Tibial nerve (tissue), 4 donors: Measurements from ENCODE around the gene H3-3A. TPM values are rescaled to one million over a fixed set of nuclear protein-coding genes. Genes with fewer than 3 reads are reported as not detected.

Experiments used
- DNase-seq, 2 donors: peaks; one replicate each; pipeline ENCODE4 v3.0.0-alpha.2; 2019; ENCODE audit warnings: low spot score in 2 of 2
- H3K27ac ChIP-seq, 4 donors: fragments of 200-600 bp; sonication (generic) in 3 of 4; one replicate each; pipeline ENCODE4 v1.5.1; 2017 to 2019; ENCODE audit warnings: mild to moderate bottlenecking in 1 of 4
- H3K27me3 ChIP-seq, 2 donors: fragments of 200-600 bp; sonication (generic) in 1 of 2; one replicate each; pipeline versions ENCODE4 v1.5.1 to v1.6.0; 2017 to 2019
- H3K36me3 ChIP-seq, 3 donors: fragments of 200-600 bp; sonication (generic); one replicate each; pipeline ENCODE4 v1.5.1; 2018 to 2019
- H3K4me1 ChIP-seq, 4 donors: fragments of 200-600 bp; sonication (generic) in 3 of 4; one replicate each; pipeline ENCODE4 v1.5.1; 2017 to 2019
- H3K4me3 ChIP-seq, 4 donors: fragments of 200-600 bp; sonication (generic) in 3 of 4; one replicate each; pipeline ENCODE4 v1.5.1; 2017 to 2019; ENCODE audit warnings: mild to moderate bottlenecking in 1 of 4, moderate library complexity in 1 of 4
- H3K9me3 ChIP-seq, 4 donors: fragments of 200-600 bp; sonication (generic) in 3 of 4; one replicate each; pipeline ENCODE4 v1.5.1; 2017 to 2019
- CTCF ChIP-seq, 5 experiments: fragments of 200-600 bp in 3 of 5; fragments of 450-650 bp in 2 of 5; sonication (generic) in 3 of 5; IDR thresholded peaks; one replicate each; pipeline ENCODE4 v1.5.1; 2016 to 2019; ENCODE audit warnings: antibody characterized with exemption in 5 of 5, mild to moderate bottlenecking in 3 of 5, moderate library complexity in 2 of 5
- EP300 ChIP-seq, 2 donors: sonication (generic); formaldehyde crosslinking; IDR thresholded peaks; one replicate each; pipeline ENCODE4 v1.6.1; 2017; ENCODE audit warnings: antibody characterized with exemption in 2 of 2, mild to moderate bottlenecking in 1 of 2
- POLR2A ChIP-seq, 2 donors: fragments of 450-650 bp; IDR thresholded peaks; one replicate each; pipeline ENCODE4 v1.6.1; 2017; ENCODE audit warnings: antibody characterized with exemption in 2 of 2, mild to moderate bottlenecking in 2 of 2, moderate library complexity in 2 of 2
- WGBS, 2 donors: methylation state at CpG; one replicate each; pipeline ENCODE4 v1.1.5; 2018; 5-methylcytosine and 5-hydroxymethylcytosine counted together
- total RNA-seq, 4 donors: library from RNA; depleted of rRNA; stranded (reverse); fragments of >200 nt; gene quantifications; one replicate each; pipeline ENCODE4 v1.1.0, GENCODE V29; 2016

Gene H3-3A
- total RNA-seq, 4 donors from 2014 or later: 193 to 204 (median 197) TPM

- H3K4me3 ChIP-seq: no peak overlapping the region
- TF ChIP-seq CTCF (IDR thresholded peaks at IDR 0.05) (no peak), EP300 (IDR thresholded peaks at IDR 0.05) (no peak), POLR2A (IDR thresholded peaks at IDR 0.05) (no peak)
Observed at GRCh38 chr1:226050133-226050532, 12.4 kb upstream of the H3-3A start.

GRCh38 chr1:226051365-226051764 lies 11.2 kb upstream of the H3-3A start:
- no peak for DNase-seq
- no peaks in the 10 kb centered on the region for H3K27me3 ChIP-seq
- no peak overlapping the region for H3K4me3 ChIP-seq
- H3K9me3 ChIP-seq: no peaks in the 10 kb centered on the region
- H3K27ac ChIP-seq: no peak overlapping the region
- WGBS, 2 donors: 94 to 95% methylated on average over 2 of the region's 2 CpGs
- H3K4me1 ChIP-seq: peaks cover 0 to 3% (median 0%) of the 10 kb centered on the region in 4 donors
- TF ChIP-seq CTCF (IDR thresholded peaks at IDR 0.05) (no peak), EP300 (IDR thresholded peaks at IDR 0.05) (no peak), POLR2A (IDR thresholded peaks at IDR 0.05) (no peak)
- peaks cover 0 to 15% (median 0%) of the 10 kb centered on the region in 3 donors for H3K36me3 ChIP-seq

More at GRCh38 chr1:226050133-226050532, 12.4 kb upstream of the H3-3A start:
- Histone ChIP-seq H3K9me3 (no peaks in the 10 kb centered on the region), H3K4me1 (peaks cover 0 to 3% (median 0%) of the 10 kb centered on the region in 4 donors), H3K27me3 (no peaks in the 10 kb centered on the region), H3K36me3 (peaks cover 0 to 15% (median 0%) of the 10 kb centered on the region in 3 donors), H3K27ac (no peak overlapping the region)
- WGBS, 2 donors: 73 to 92% methylated on average over 4 of the region's 4 CpGs
- DNase-seq: no peak

- Histone ChIP-seq H3K27ac (no peak overlapping the region), H3K4me3 (no peak overlapping the region), H3K36me3 (peaks cover 0 to 15% (median 0%) of the 10 kb centered on the region in 3 donors), H3K9me3 (no peaks in the 10 kb centered on the region), H3K4me1 (peaks cover 0 to 3% (median 0%) of the 10 kb centered on the region in 4 donors), H3K27me3 (no peaks in the 10 kb centered on the region)
- DNase-seq: no peak
- WGBS, 2 donors: 89 to 95% methylated on average over 1 of the region's 1 CpG
- TF ChIP-seq POLR2A (IDR thresholded peaks at IDR 0.05) (no peak), CTCF (IDR thresholded peaks at IDR 0.05) (no peak), EP300 (IDR thresholded peaks at IDR 0.05) (no peak)
Observed at GRCh38 chr1:226052061-226052460, 10.5 kb upstream of the H3-3A start.

GRCh38 chr1:226054519-226055327 lies 7.8 kb upstream of the H3-3A start:
- WGBS, 2 donors: 51 to 56% methylated on average over 6 of the region's 6 CpGs
- H3K36me3 ChIP-seq: peaks cover 0 to 33% (median 0%) of the 10 kb centered on the region in 3 donors
- no peaks in the 10 kb centered on the region for H3K27me3 ChIP-seq
- no peak overlapping the region for H3K4me3 ChIP-seq
- H3K27ac ChIP-seq: no peak overlapping the region
- H3K4me1 ChIP-seq: no peaks in the 10 kb centered on the region
- H3K9me3 ChIP-seq: no peaks in the 10 kb centered on the region
- DNase-seq: no peak
- TF ChIP-seq EP300 (IDR thresholded peaks at IDR 0.05) (no peak), POLR2A (IDR thresholded peaks at IDR 0.05) (no peak), CTCF (IDR thresholded peaks at IDR 0.05) (no peak)

GRCh38 chr1:226059709-226060108 lies 2.8 kb upstream of the H3-3A start:
- Histone ChIP-seq H3K27ac (no peak overlapping the region), H3K27me3 (no peaks in the 10 kb centered on the region), H3K4me3 (no peak overlapping the region), H3K9me3 (no peaks in the 10 kb centered on the region), H3K36me3 (peaks cover 0 to 20% (median 0%) of the 10 kb centered on the region in 3 donors), H3K4me1 (peaks cover 0 to 19% (median 4%) of the 10 kb centered on the region in 4 donors)
- no peak for DNase-seq
- 98 to 100% methylated on average over 1 of the region's 1 CpG for WGBS, 2 donors
- TF ChIP-seq EP300 (IDR thresholded peaks at IDR 0.05) (no peak), CTCF (IDR thresholded peaks at IDR 0.05) (no peak), POLR2A (IDR thresholded peaks at IDR 0.05) (no peak)
